ENCODE measurements around the gene MAP2K6. TPM values are rescaled to one million over a fixed set of nuclear protein-coding genes. Genes with fewer than 3 reads are reported as not detected.

The MAP2K6 gene
- total and polyA plus RNA-seq, 10 of the 15 experiments (the other 5 are each of a cell fraction or from before 2014, with no cell fraction given), result 15.6 to 70.3 (median 22.9) TPM

DNA sequence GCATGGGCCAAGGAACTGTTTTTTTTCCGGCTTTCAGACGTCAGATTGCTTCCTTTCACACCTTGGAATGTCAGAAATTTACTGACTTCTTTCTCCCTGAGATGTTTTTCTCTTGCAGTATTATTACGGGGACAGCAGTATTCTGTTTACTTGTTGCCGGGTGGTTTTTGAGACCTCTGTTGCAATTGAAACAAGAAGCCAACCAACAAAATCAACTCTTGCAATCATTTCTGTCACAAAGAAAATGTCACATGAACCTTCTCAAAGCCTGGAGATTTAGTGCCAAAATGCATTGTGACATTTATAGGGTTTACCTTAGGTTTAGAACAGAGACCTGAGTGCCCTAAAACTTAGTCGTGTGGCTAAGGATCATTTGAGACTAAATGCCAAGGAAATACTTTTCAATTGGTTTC lies 174.3 kb downstream of the MAP2K6 start:
- H3K4me1 ChIP-seq (ENCODE audit: control insufficient read depth, insufficient read depth, low read length), result no peaks in the 10 kb centered on the region
- H3K4me3 ChIP-seq, result no peak overlapping the region
- ChIA-PET POLR2A (no interaction called here), RAD21 (ENCODE audit: unreplicated experiment) (no interaction called here), CTCF (interaction anchor here (1.1 kb wide), 1 partner anchor 19 kb away, joined by 4 read pairs; no protein-coding TSS in a partner anchor), SMC1A (ENCODE audit: uncharacterized antibody, unreplicated experiment) (no interaction called here)
- no peak for FAIRE-seq
- intact Hi-C loops (cut with micrococcal nuclease; ENCODE audit: unreplicated experiment) (no loop called here), in situ Hi-C loops (cut with MboI) (no loop called here)
- H3K9me3 ChIP-seq (replicated peaks; ENCODE audit: control insufficient read depth, insufficient read depth, low read length), result no peaks in the 10 kb centered on the region
- 38% methylated on average over 5 of the region's 5 CpGs for WGBS (ENCODE audit: insufficient coverage, insufficient replicate concordance, low lambda C conversion rate, missing lambda C conversion rate)
- ATAC-seq, result no peak
- no peak overlapping the region for H3K27ac ChIP-seq (ENCODE audit: control insufficient read depth, insufficient read depth)
- TF ChIP-seq NBN (IDR thresholded peaks at IDR 0.05) (no peak), HDGF (IDR thresholded peaks at IDR 0.05) (no peak), GATAD2B (conservative IDR thresholded peaks at IDR 0.05; ENCODE audit: low read depth) (no peak), MXI1 (IDR thresholded peaks at IDR 0.05; ENCODE audit: low read depth, low read length) (no peak), SMAD5 (IDR thresholded peaks at IDR 0.05; ENCODE audit: low read depth) (no peak), BRCA1 (IDR thresholded peaks at IDR 0.05; ENCODE audit: low read depth, low read length) (no peak), RCOR1 (conservative IDR thresholded peaks at IDR 0.05; ENCODE audit: low read depth, low read length) (no peak)
- TF ChIP-seq, protein P1, sequence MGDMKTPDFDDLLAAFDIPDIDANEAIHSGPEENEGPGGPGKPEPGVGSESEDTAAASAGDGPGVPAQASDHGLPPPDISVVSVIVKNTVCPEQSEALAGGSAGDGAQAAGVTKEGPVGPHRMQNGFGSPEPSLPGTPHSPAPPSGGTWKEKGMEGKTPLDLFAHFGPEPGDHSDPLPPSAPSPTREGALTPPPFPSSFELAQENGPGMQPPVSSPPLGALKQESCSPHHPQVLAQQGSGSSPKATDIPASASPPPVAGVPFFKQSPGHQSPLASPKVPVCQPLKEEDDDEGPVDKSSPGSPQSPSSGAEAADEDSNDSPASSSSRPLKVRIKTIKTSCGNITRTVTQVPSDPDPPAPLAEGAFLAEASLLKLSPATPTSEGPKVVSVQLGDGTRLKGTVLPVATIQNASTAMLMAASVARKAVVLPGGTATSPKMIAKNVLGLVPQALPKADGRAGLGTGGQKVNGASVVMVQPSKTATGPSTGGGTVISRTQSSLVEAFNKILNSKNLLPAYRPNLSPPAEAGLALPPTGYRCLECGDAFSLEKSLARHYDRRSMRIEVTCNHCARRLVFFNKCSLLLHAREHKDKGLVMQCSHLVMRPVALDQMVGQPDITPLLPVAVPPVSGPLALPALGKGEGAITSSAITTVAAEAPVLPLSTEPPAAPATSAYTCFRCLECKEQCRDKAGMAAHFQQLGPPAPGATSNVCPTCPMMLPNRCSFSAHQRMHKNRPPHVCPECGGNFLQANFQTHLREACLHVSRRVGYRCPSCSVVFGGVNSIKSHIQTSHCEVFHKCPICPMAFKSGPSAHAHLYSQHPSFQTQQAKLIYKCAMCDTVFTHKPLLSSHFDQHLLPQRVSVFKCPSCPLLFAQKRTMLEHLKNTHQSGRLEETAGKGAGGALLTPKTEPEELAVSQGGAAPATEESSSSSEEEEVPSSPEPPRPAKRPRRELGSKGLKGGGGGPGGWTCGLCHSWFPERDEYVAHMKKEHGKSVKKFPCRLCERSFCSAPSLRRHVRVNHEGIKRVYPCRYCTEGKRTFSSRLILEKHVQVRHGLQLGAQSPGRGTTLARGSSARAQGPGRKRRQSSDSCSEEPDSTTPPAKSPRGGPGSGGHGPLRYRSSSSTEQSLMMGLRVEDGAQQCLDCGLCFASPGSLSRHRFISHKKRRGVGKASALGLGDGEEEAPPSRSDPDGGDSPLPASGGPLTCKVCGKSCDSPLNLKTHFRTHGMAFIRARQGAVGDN (IDR thresholded peaks at IDR 0.05), result no peak
- BruUV-seq (replicated peaks), result no TSS peak
- H3K79me2 ChIP-seq (ENCODE audit: control insufficient read depth, insufficient read depth, low read length), result no peaks in the 10 kb centered on the region
- H3K4me2 ChIP-seq (ENCODE audit: control insufficient read depth, insufficient read depth), result no peak overlapping the region
- no peak overlapping the region for H2AFZ ChIP-seq (ENCODE audit: control insufficient read depth, low read depth, low read length)
- no peak overlapping the region for H3K9ac ChIP-seq (ENCODE audit: control insufficient read depth, insufficient read depth, low read length)
- no peaks in the 10 kb centered on the region; a peak in 1 of 4 replicates for H3K27me3 ChIP-seq (replicated peaks in 1 of 2; ENCODE audit: control insufficient read depth in 2 of 2, insufficient read depth in 2 of 2, low read length in 1 of 2)
- no peaks in the 10 kb centered on the region for H3K36me3 ChIP-seq (ENCODE audit: control insufficient read depth in 2 of 2, insufficient read depth in 2 of 2, low read length in 1 of 2)
- no peak for DNase-seq (ENCODE audit: low read depth, low spot score)
- H4K20me1 ChIP-seq (ENCODE audit: control insufficient read depth, insufficient read depth), result no peaks in the 10 kb centered on the region
